Stimulated activated CD4-positive, alpha-beta T cell treated with anti-CD3 and anti-CD28 coated beads, Interleukin-15, amount 100 ng/mL, for 48 hours (primary cell): ENCODE data around the gene SLC4A2.
A peak's percentile ranks its signal among the peaks of the same experiment; 100 is the strongest.

Experiments used
- DNase-seq, 2 donors: peaks; one replicate each; pipeline ENCODE4 v3.0.0-alpha.2; 2020; ENCODE audit warnings: low read depth in 2 of 2

SLC4A2 gene

DNA sequence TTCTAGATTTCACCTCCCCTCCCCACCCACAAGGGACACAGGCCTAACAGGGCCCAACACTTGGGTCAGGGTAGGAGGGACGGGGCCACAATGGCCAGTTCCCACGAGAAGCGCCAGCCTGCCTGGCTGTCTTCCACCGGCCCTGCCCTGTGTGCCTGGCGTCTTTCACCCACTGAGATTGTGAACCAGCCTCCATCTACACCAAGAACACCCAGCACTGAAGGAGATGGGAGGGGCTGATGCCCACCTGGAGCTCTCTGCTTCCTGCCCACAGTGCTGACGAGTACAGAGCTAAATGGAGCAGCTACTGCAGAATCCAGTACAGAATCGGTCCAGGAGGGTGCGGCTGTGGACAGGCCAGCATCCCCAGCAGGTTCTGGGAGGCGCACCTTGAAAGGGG, 13.4 kb upstream of the SLC4A2 start:
- DNase-seq, result no peak

- no peak for DNase-seq
These were observed 12.5 kb upstream of the SLC4A2 start for GRCh38 chr7:151046603-151047573.

GRCh38 chr7:151047976-151048815, 11.2 kb upstream of the SLC4A2 start, which contains the start of gene ASIC3:
ASIC3 (plus strand) TSS chr7:151048531; CDS start chr7:151048886, 355 bp downstream.
- DNase-seq, result no peak

GRCh38 chr7:151048911-151049463, 10.4 kb upstream of the SLC4A2 start:
- no peak for DNase-seq

- peak in 1 of 2 donors; percentile 33 for DNase-seq
These were observed 8.3 kb upstream of the SLC4A2 start for GRCh38 chr7:151051108-151051507.

DNA sequence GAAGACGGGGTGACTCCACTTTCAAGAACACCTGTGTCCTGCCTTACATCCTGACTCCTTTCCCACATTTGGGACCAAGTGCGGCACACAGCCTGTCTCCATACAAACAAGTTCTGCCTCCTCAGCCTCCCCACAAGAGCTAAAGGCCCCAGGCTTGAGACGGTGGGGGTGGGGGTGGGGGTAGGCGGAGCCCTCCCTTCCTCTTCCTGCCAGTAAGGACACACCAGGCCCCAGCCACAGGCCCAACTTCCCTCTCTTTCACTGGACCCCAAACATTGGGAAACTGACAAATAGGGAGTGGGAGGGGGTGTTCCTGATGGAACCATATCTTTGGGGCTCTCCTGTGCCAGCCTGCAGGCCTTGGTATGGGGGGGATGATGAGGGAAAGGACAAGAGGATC, 6.3 kb upstream of the SLC4A2 start:
- no peak for DNase-seq

DNA sequence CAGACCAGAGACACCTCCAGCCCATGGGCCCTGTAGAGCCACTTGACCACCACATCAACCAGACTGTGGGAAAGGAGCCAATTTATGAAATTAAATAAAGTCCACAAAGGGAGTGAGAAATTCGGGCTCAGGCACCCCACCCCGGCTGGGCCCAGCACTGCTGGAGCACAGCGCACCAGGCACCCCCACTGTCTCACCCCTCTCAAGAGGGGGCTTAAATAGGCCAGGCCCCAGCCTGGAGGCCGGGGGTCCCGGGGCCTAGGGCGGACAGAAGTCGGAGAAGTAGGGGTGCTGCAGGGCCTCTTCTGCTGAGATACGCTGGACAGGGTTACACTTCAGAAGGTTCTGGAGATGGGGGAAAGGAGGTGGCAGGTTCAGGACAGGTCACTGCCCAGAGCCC, 5.6 kb upstream of the SLC4A2 start:
- DNase-seq, result no peak

DNA sequence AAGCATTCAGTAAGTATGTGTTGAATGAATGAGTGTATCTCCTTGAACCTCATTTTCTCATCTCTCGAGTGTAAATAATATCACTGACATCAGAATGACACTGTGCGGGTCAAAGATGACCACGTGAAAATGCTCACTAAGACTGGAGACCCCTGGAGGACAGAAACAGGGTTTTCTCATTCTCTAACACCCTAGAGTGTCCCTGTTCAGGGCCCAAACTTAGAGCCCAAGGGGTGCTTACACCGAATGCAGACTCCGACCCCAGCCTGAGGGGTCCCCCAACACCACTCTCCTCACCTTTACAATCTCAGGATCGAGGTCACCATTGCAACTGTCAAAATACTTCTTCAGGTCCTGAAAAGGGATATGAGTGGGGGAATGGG, 3.1 kb upstream of the SLC4A2 start:
- no peak for DNase-seq

- no peak for DNase-seq
These were observed 2.5 kb upstream of the SLC4A2 start for GRCh38 chr7:151056666-151057505.

- DNase-seq, result no peak
These were observed 1.8 kb upstream of the SLC4A2 start, which contains the start of gene CDK5 for GRCh38 chr7:151057506-151057988. CDK5 (minus strand) TSS chr7:151057897; CDS start chr7:151057848, 49 bp downstream.

GRCh38 chr7:151057989-151058780, 1.2 kb upstream of the SLC4A2 start:
- DNase-seq, result peak; percentile 96

GRCh38 chr7:151058781-151059366, 515 bp upstream of the SLC4A2 start:
- no peak for DNase-seq

GRCh38 chr7:151060113-151060415, 675 bp downstream of the SLC4A2 start:
- DNase-seq, result no peak

DNA sequence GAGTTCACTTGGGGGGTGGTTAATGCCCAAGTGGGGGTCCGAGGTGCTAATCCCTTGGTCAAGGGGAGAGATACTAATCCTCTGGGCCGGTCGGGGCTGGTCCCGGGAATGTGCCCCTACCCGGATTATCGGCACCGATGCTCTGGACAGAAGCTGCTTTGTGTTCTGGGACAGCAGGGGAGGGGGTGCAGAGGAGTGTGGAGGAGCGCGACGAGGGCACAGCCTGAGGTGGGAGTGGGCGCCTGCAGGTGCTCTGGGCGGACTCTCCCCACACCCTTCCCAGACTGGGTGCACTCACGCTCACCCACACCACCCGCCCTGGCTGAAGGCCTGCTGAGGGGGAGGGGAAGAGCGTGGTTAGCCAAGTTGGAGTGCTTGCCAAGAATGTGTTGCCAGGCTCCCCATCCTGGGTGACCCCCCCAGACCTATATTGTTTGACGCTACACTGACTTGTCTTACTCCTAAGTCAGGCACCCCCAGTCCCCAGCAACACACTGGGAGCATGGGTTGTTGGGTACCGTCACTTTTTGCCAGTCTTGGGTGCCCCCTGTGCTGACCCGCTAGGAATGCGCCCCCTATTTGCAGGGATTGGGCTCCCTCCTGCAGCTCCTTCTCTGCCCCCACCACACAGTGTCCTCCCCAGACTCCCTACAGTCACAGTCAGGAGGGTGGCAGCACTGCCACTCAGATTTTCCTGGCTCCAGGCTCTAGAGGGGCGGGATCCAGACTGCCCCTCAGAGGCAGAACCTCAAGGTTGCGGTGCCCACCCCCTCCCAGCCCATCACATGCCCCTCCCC, 1.2 kb downstream of the SLC4A2 start:
- no peak for DNase-seq

DNA sequence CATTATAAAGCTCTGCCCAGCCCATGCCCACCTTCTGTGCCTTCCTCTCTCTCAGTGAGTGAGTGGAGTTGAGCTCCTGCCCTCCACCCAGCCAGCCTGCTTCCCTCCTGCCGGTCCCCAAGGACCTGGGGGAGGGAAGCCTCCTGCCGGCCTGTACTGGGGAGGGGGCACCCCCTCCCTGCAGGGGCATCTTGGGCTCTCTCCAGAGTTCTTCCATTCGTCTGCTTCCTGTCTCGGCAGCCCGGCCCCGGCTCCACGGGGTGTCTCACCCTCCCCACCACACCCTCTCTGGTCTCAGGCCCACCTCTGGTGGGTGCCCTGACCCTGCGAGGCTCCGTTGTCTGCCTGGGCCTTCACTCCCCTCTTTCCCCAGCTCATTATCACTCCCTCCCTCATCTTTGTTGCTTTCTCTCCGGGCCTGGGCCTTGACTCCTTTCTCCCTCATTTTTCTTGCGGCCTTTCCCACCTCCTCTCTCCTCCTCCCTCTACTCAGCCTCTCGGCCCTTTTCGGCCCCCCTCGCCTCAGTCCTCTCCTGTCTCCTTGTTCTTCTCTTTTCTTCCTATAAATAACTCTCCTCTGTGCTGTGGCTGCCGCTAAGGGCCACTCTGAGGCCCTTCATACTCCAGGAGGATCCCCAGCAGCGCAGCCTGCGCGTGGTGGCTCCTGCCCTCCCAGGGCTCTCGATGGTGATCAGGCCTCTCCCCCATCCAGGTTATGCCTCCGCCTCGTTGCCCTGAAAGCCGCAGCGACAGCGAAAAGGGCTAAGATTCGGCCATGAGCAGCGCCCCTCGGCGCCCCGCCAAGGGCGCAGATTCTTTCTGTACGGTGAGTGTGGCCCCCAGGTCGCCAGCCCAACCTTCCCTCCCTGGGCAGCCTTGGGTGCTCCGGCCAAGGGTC, 2.1 kb downstream of the SLC4A2 start:
- no peak for DNase-seq

GRCh38 chr7:151062111-151062398, 2.7 kb downstream of the SLC4A2 start:
- no peak for DNase-seq

DNA sequence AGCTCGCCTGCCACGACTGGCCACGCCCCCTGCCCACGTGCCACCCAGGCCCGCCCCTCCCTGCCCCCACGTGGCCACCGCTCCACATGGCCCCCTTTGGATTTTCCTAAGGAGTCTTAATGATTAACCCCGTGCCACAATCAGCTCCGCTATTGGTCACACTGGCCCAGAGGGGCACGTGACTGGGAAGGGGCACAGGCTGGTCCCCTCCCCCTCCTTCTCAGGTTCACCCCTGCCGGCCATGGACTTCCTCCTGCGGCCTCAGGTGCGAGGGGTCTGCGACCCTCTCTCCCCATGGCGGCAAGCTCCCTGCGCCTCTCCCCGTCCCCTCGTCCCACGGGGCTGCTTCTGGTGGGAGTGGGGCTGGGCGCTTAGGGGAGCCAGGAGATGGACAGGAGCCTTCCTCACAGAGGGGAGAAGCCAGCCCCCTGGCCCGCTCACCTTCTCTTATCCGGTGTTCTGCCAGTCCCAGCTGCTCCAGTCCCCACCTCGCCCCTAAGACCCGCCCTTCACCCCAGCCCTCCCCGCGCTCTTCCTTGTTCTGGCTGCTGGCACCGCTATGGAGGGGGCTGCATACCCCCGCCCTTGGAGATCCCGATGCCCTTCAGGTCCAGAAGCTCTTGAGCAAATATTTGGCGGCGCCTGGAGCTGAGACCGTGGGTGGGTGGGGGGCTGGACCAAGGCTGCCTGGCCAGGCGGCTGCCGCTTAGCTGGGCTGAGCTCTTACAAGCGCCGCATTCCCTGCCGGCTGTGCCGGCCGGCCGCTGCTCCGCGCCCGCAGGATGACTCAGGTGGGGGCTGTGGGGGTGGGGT, 3.2 kb downstream of the SLC4A2 start:
- DNase-seq, result no peak

GRCh38 chr7:151063212-151063561, 3.8 kb downstream of the SLC4A2 start:
- no peak for DNase-seq
